Fibroblast of lung (primary cell): Measurements from ENCODE around the gene LIN28A. TPM values are rescaled to one million over a fixed set of nuclear protein-coding genes. Genes with fewer than 3 reads are reported as not detected.

Experiments
- DNase-seq, 2 donors: peaks; one replicate each; pipeline versions ENCODE4 v3.0.0 to v3.0.0-alpha.2; 2010; ENCODE audit warnings: low read depth in 2 of 2
- H2AFZ ChIP-seq: 2 replicates; pipeline ENCODE4 v1.5.1; 2012; ENCODE audit warnings: low read length, control low read depth, inconsistent platforms
- H3K27ac ChIP-seq: 2 replicates; pipeline ENCODE4 v1.5.1; 2011; ENCODE audit warnings: low read length, control low read depth; ENCODE audit not compliant: insufficient read depth
- H3K27me3 ChIP-seq: 2 replicates; pipeline ENCODE4 v1.5.1; 2011; ENCODE audit warnings: mild to moderate bottlenecking, low read length; ENCODE audit not compliant: control insufficient read depth, insufficient read depth
- H3K36me3 ChIP-seq: 2 replicates; pipeline ENCODE4 v1.5.1; 2011; ENCODE audit warnings: low read length; ENCODE audit not compliant: control insufficient read depth, insufficient read depth
- H3K4me1 ChIP-seq: 2 replicates; pipeline ENCODE4 v1.5.1; 2011; ENCODE audit warnings: low read length; ENCODE audit not compliant: control insufficient read depth, insufficient read depth; ENCODE audit errors: extremely low read depth
- H3K4me2 ChIP-seq: 2 replicates; pipeline ENCODE4 v1.5.1; 2011; ENCODE audit warnings: low read length, control low read depth; ENCODE audit not compliant: insufficient read depth; ENCODE audit errors: extremely low read depth
- H3K4me3 ChIP-seq, 4 experiments: fragments of 200-600 bp in 1 of 4; sonication (generic) in 1 of 4; replicated peaks in 1 of 4; 2 replicates each; pipeline ENCODE4 v1.5.1; 2011 to 2016; ENCODE audit warnings: low read length in 4 of 4, low read depth in 3 of 4, mild to moderate bottlenecking in 3 of 4, control low read depth in 2 of 4, inconsistent platforms in 1 of 4, mixed read lengths in 1 of 4; ENCODE audit not compliant: insufficient read depth in 1 of 4; ENCODE audit errors: control extremely low read depth in 1 of 4
- H3K79me2 ChIP-seq: 2 replicates; pipeline ENCODE4 v1.5.1; 2012; ENCODE audit warnings: mild to moderate bottlenecking, low read length, inconsistent platforms; ENCODE audit not compliant: control insufficient read depth, insufficient read depth
- H3K9ac ChIP-seq: 2 replicates; pipeline ENCODE4 v1.5.1; 2011; ENCODE audit warnings: mild to moderate bottlenecking, low read length, control low read depth; ENCODE audit not compliant: insufficient read depth
- H3K9me3 ChIP-seq: 2 replicates; pipeline ENCODE4 v1.5.1; 2012; ENCODE audit warnings: low read depth, low read length; ENCODE audit not compliant: control insufficient read depth, insufficient read depth
- H4K20me1 ChIP-seq: 2 replicates; pipeline ENCODE4 v1.5.1; 2011; ENCODE audit warnings: low read length; ENCODE audit not compliant: control insufficient read depth, insufficient read depth; ENCODE audit errors: extremely low read depth
- CTCF ChIP-seq, 2 donors: IDR thresholded peaks in 1 of 2; conservative IDR thresholded peaks in 1 of 2; 1 replicate in 1 of 2; 2 replicates in 1 of 2; pipeline ENCODE4 v1.5.1; 2011 to 2012; ENCODE audit warnings: low read length in 2 of 2, control low read depth in 1 of 2, inconsistent platforms in 1 of 2, low read depth in 1 of 2, mild to moderate bottlenecking in 1 of 2
- EZH2 ChIP-seq: IDR thresholded peaks from 2 replicates; pipeline ENCODE4 v1.5.1; 2012; ENCODE audit warnings: low read length, control low read depth, mild to moderate bottlenecking; ENCODE audit errors: missing control alignments
- polyA plus RNA-seq, 2 donors: library from polyadenylated mRNA; depleted of rRNA in 1 of 2; stranded (reverse) in 1 of 2; unstranded in 1 of 2; fragments of >200 nt; gene quantifications; 2 replicates each; pipeline ENCODE4 v1.2.1, GENCODE V29; 2011 to 2012; ENCODE audit warnings: missing spikeins in 1 of 2
- total RNA-seq: library from RNA; depleted of rRNA; stranded (reverse); fragments of >200 nt; gene quantifications from 2 replicates; pipeline ENCODE4 v1.2.1, GENCODE V29; 2014

The LIN28A gene
- total and polyA plus RNA-seq, 2 donors (not counting 1 experiment from before 2014, with no cell fraction given): 0.09 TPM; not detected in 1

- Histone ChIP-seq H3K27me3 (no peaks in the 10 kb centered on the region), H3K27ac (peak within 1 kb of the TSS; percentile 89), H3K4me1 (peaks cover 5% of the 10 kb centered on the region), H3K4me3 (peak within 1 kb of the TSS; percentile 84 to 100 (median 93)), H4K20me1 (no peaks in the 10 kb centered on the region), H3K9ac (peak within 1 kb of the TSS; percentile 78), H3K9me3 (no peaks in the 10 kb centered on the region), H3K79me2 (peaks cover 12% of the 10 kb centered on the region), H3K36me3 (no peaks in the 10 kb centered on the region), H3K4me2 (peak within 1 kb of the TSS; percentile 99), H2AFZ (peak within 1 kb of the TSS; percentile 97)
- TF ChIP-seq EZH2: no peak
- no peak for TF ChIP-seq CTCF (conservative IDR thresholded peaks at IDR 0.05 in 1 of 2, IDR thresholded peaks at IDR 0.05 in 1 of 2; ENCODE audit: low read depth in 1 of 2, low read length in 2 of 2)
- peak; percentile 97 to 98 for DNase-seq
Measured at GRCh38 chr1:26431979-26432695, 21.5 kb downstream of the LIN28A start, which contains the start of gene DHDDS. Gene DHDDS (plus strand): TSS chr1:26432321. CDS start chr1:26432946, 625 bp downstream.

- Histone ChIP-seq H3K9me3 (no peaks in the 10 kb centered on the region), H3K4me1 (peaks cover 5% of the 10 kb centered on the region), H3K36me3 (no peaks in the 10 kb centered on the region), H3K79me2 (peaks cover 12% of the 10 kb centered on the region), H4K20me1 (no peaks in the 10 kb centered on the region), H3K9ac (peak overlapping the region; percentile 78), H3K27ac (peak overlapping the region; percentile 89), H3K4me2 (peak overlapping the region; percentile 99), H3K4me3 (peak overlapping the region; percentile 84 to 100 (median 93)), H3K27me3 (no peaks in the 10 kb centered on the region), H2AFZ (peak overlapping the region; percentile 97)
- TF ChIP-seq EZH2: no peak
- DNase-seq: peak in 1 of 2 donors; percentile 2
Measured at GRCh38 chr1:26432793-26433192, 22.2 kb downstream of the LIN28A start.

- H3K9me3 ChIP-seq: no peaks in the 10 kb centered on the region
- DNase-seq: peak in 1 of 2 donors; percentile 27
- H3K79me2 ChIP-seq: peaks cover 12% of the 10 kb centered on the region
- H3K9ac ChIP-seq: no peak overlapping the region
- peaks cover 5% of the 10 kb centered on the region for H3K4me1 ChIP-seq
- TF ChIP-seq EZH2 (no peak), CTCF (conservative IDR thresholded peaks at IDR 0.05 in 1 of 2, IDR thresholded peaks at IDR 0.05 in 1 of 2; ENCODE audit: low read depth in 1 of 2, low read length in 2 of 2) (no peak)
- peaks cover 5% of the 10 kb centered on the region for H3K36me3 ChIP-seq
- no peak overlapping the region for H3K4me3 ChIP-seq
- H3K4me2 ChIP-seq: no peak overlapping the region
- H3K27ac ChIP-seq: no peak overlapping the region
- no peaks in the 10 kb centered on the region for H3K27me3 ChIP-seq
- H2AFZ ChIP-seq: no peak overlapping the region
- no peaks in the 10 kb centered on the region for H4K20me1 ChIP-seq
Measured at GRCh38 chr1:26434161-26434752, 23.6 kb downstream of the LIN28A start.
